Naive thymus-derived CD4-positive, alpha-beta T cell (primary cell): ENCODE data around the gene CNTN4. TPM values are rescaled to one million over a fixed set of nuclear protein-coding genes. Genes with fewer than 3 reads are reported as not detected.

ENCODE experiments used
- ATAC-seq: fragments of 150-1000 bp; cut with Tn5 transposase; 2 replicates; pipeline ENCODE4 v1.10.0; 2021; ENCODE audit warnings: mild to moderate bottlenecking, moderate library complexity
- CTCF ChIA-PET: fragments of 350-600 bp; sonication (Branson Sonifier 250); formaldehyde crosslinking; loops from one replicate; lab custom pipeline; 2021; ENCODE audit warnings: antibody characterized with exemption; lab: Charles Lee
- POLR2A ChIA-PET: fragments of 350-600 bp; sonication (Branson Sonifier 250); formaldehyde crosslinking; loops from one replicate; lab custom pipeline; 2021; ENCODE audit warnings: antibody characterized with exemption, inconsistent platforms; lab: Charles Lee
- DNase-seq, 9 donors: peaks; one replicate each; pipeline versions ENCODE4 v3.0.0 to v3.0.0-alpha.2; 2020 to 2022; ENCODE audit warnings: mixed read lengths in 1 of 9
- H3K27ac ChIP-seq: one replicate; pipeline ENCODE4 v1.7.0; 2013; ENCODE audit warnings: mild to moderate bottlenecking, low read depth, low read length, moderate library complexity
- H3K27me3 ChIP-seq, 2 donors: one replicate each; pipeline ENCODE4 v1.7.0; 2013; ENCODE audit warnings: low read length in 2 of 2, mild to moderate bottlenecking in 2 of 2, moderate library complexity in 2 of 2; ENCODE audit not compliant: control insufficient read depth in 2 of 2, insufficient read depth in 2 of 2
- H3K36me3 ChIP-seq, 3 experiments: 1 replicate in 2 of 3; 2 replicates in 1 of 3; pipeline ENCODE4 v1.7.0; 2013; ENCODE audit warnings: low read length in 3 of 3, mild to moderate bottlenecking in 3 of 3, moderate library complexity in 1 of 3; ENCODE audit not compliant: insufficient read depth in 3 of 3, control insufficient read depth in 2 of 3
- H3K4me1 ChIP-seq, 2 donors: one replicate each; pipeline ENCODE4 v1.7.0; 2013; ENCODE audit warnings: low read length in 2 of 2, mild to moderate bottlenecking in 2 of 2, moderate library complexity in 1 of 2; ENCODE audit not compliant: control insufficient read depth in 2 of 2, insufficient read depth in 2 of 2
- H3K4me3 ChIP-seq: 2 replicates; pipeline ENCODE4 v1.7.0; 2013; ENCODE audit warnings: mild to moderate bottlenecking, low read length
- H3K9me3 ChIP-seq, 3 experiments: 1 replicate in 2 of 3; 2 replicates in 1 of 3; pipeline ENCODE4 v1.7.0; 2013; ENCODE audit warnings: low read length in 3 of 3; ENCODE audit not compliant: control insufficient read depth in 2 of 3
- H3K27ac Mint-ChIP-seq, 9 donors: one replicate each; pipeline ENCODE4 v1.8.0; 2020 to 2022; ENCODE audit warnings: mixed read lengths in 9 of 9, mild to moderate bottlenecking in 8 of 9, moderate library complexity in 5 of 9, inconsistent platforms in 2 of 9
- H3K27me3 Mint-ChIP-seq, 5 donors: one replicate each; pipeline ENCODE4 v1.8.0; 2021 to 2022; ENCODE audit warnings: mixed read lengths in 5 of 5, mild to moderate bottlenecking in 1 of 5
- H3K36me3 Mint-ChIP-seq, 5 donors: one replicate each; pipeline ENCODE4 v1.8.0; 2020 to 2022; ENCODE audit warnings: mixed read lengths in 5 of 5, mild to moderate bottlenecking in 3 of 5, inconsistent platforms in 1 of 5
- H3K4me1 Mint-ChIP-seq, 7 donors: one replicate each; pipeline ENCODE4 v1.8.0; 2020 to 2022; ENCODE audit warnings: mixed read lengths in 7 of 7, mild to moderate bottlenecking in 3 of 7, inconsistent platforms in 1 of 7
- H3K4me3 Mint-ChIP-seq, 10 donors: one replicate each; pipeline ENCODE4 v1.8.0; 2020 to 2022; ENCODE audit warnings: mild to moderate bottlenecking in 10 of 10, mixed read lengths in 10 of 10, moderate library complexity in 6 of 10, inconsistent platforms in 2 of 10
- H3K9me3 Mint-ChIP-seq, 11 donors: one replicate each; pipeline ENCODE4 v1.8.0; 2020 to 2022; ENCODE audit warnings: mixed read lengths in 11 of 11, mild to moderate bottlenecking in 4 of 11, inconsistent platforms in 1 of 11, moderate library complexity in 1 of 11
- intact Hi-C, 2 donors: fragments of 100-400 bp; cut with micrococcal nuclease; formaldehyde crosslinking; loops; one replicate each; pipeline ENCODE4 v1.15.1; 2023
- polyA plus RNA-seq, 2 donors: library from polyadenylated mRNA; unstranded; fragments of 300-500 nt; fragmentation: Illumina TruSeq; gene quantifications; one replicate each; pipeline ENCODE4 v1.2.3, GENCODE V29; 2021
- total RNA-seq, 6 experiments: library from RNA in 5 of 6; stranded (reverse) in 5 of 6; gene quantifications; 1 replicate in 5 of 6; 2 replicates in 1 of 6; pipeline ENCODE4 v1.2.3 and lab custom pipeline; 2021 to 2026

Gene CNTN4
- total and polyA plus RNA-seq, 7 experiments from 2014 or later, result not detected

GRCh38 chr3:2477620-2478019, 379.0 kb downstream of the CNTN4 start:
- POLR2A ChIA-PET, result interaction anchor here (0.6 kb wide), 1 partner anchor 71 kb away, joined by 3 read pairs; no protein-coding TSS in a partner anchor

GRCh38 chr3:2484162-2485026, 385.7 kb downstream of the CNTN4 start:
- ATAC-seq, result no peak
- Mint-ChIP-seq H3K27ac (no peak overlapping the region), H3K9me3 (peaks cover 0 to 9% (median 0%) of the 10 kb centered on the region in 11 donors), H3K36me3 (no peaks in the 10 kb centered on the region), H3K4me1 (no peaks in the 10 kb centered on the region), H3K4me3 (no peak overlapping the region), H3K27me3 (peaks cover 0 to 12% (median 0%) of the 10 kb centered on the region in 5 donors)
- H3K4me1 ChIP-seq, result no peaks in the 10 kb centered on the region
- no peaks in the 10 kb centered on the region for H3K27me3 ChIP-seq
- intact Hi-C loops, result no loop called here
- ChIA-PET POLR2A (no interaction called here), CTCF (no interaction called here)
- H3K9me3 ChIP-seq, result no peaks in the 10 kb centered on the region
- no peaks in the 10 kb centered on the region for H3K36me3 ChIP-seq
- DNase-seq, result no peak
- H3K4me3 ChIP-seq, result no peak overlapping the region
- no peak overlapping the region for H3K27ac ChIP-seq

More at GRCh38 chr3:2477620-2478019, 379.0 kb downstream of the CNTN4 start:
- Histone ChIP-seq H3K36me3 (no peaks in the 10 kb centered on the region), H3K4me1 (no peaks in the 10 kb centered on the region), H3K27ac (no peak overlapping the region), H3K27me3 (no peaks in the 10 kb centered on the region), H3K9me3 (no peaks in the 10 kb centered on the region), H3K4me3 (no peak overlapping the region)
- ATAC-seq (no peak), DNase-seq (no peak)
- H3K27me3 Mint-ChIP-seq, result peaks cover 0 to 12% (median 0%) of the 10 kb centered on the region in 5 donors
- no peaks in the 10 kb centered on the region for H3K4me1 Mint-ChIP-seq
- no peak overlapping the region for H3K4me3 Mint-ChIP-seq
- no peak overlapping the region for H3K27ac Mint-ChIP-seq
- intact Hi-C loops, result no loop called here
- peaks cover 0 to 10% (median 0%) of the 10 kb centered on the region in 11 donors for H3K9me3 Mint-ChIP-seq
- H3K36me3 Mint-ChIP-seq, result no peaks in the 10 kb centered on the region
- CTCF ChIA-PET, result no interaction called here

- ChIA-PET POLR2A (no interaction called here), CTCF (no interaction called here)
- Mint-ChIP-seq H3K36me3 (no peaks in the 10 kb centered on the region), H3K9me3 (peaks cover 0 to 9% (median 0%) of the 10 kb centered on the region in 11 donors), H3K27ac (no peak overlapping the region), H3K27me3 (peaks cover 0 to 12% (median 0%) of the 10 kb centered on the region in 5 donors), H3K4me1 (no peaks in the 10 kb centered on the region), H3K4me3 (no peak overlapping the region)
- no peak for ATAC-seq
- DNase-seq, result no peak
- H3K9me3 ChIP-seq, result no peaks in the 10 kb centered on the region
- intact Hi-C loops, result no loop called here
- no peaks in the 10 kb centered on the region for H3K27me3 ChIP-seq
- no peak overlapping the region for H3K4me3 ChIP-seq
- no peak overlapping the region for H3K27ac ChIP-seq
- no peaks in the 10 kb centered on the region for H3K36me3 ChIP-seq
- H3K4me1 ChIP-seq, result no peaks in the 10 kb centered on the region
Measured at GRCh38 chr3:2485027-2485375, 386.3 kb downstream of the CNTN4 start.

- Mint-ChIP-seq H3K9me3 (no peaks in the 10 kb centered on the region), H3K27me3 (peaks cover 0 to 13% (median 0%) of the 10 kb centered on the region in 5 donors), H3K27ac (no peak overlapping the region), H3K4me3 (no peak overlapping the region), H3K36me3 (no peaks in the 10 kb centered on the region), H3K4me1 (no peaks in the 10 kb centered on the region)
- Histone ChIP-seq H3K4me1 (no peaks in the 10 kb centered on the region), H3K36me3 (no peaks in the 10 kb centered on the region), H3K27me3 (no peaks in the 10 kb centered on the region), H3K27ac (no peak overlapping the region), H3K9me3 (no peaks in the 10 kb centered on the region), H3K4me3 (no peak overlapping the region)
- no peak for DNase-seq
- ChIA-PET CTCF (no interaction called here), POLR2A (no interaction called here)
- ATAC-seq, result no peak
- intact Hi-C loops, result no loop called here
Measured at GRCh38 chr3:2495746-2496145, 397.1 kb downstream of the CNTN4 start.

GRCh38 chr3:2504912-2505311, 406.2 kb downstream of the CNTN4 start:
- ChIA-PET CTCF (no interaction called here), POLR2A (no interaction called here)
- ATAC-seq (no peak), DNase-seq (no peak)
- no peak overlapping the region for H3K4me3 Mint-ChIP-seq
- no peak overlapping the region for H3K27ac ChIP-seq
- H3K4me3 ChIP-seq, result no peak overlapping the region
- intact Hi-C loops, result no loop called here
- peaks cover 0 to 4% (median 0%) of the 10 kb centered on the region in 7 donors for H3K4me1 Mint-ChIP-seq
- peaks cover 0 to 37% (median 0%) of the 10 kb centered on the region in 5 donors for H3K27me3 Mint-ChIP-seq
- no peaks in the 10 kb centered on the region for H3K27me3 ChIP-seq
- H3K36me3 ChIP-seq, result no peaks in the 10 kb centered on the region
- no peaks in the 10 kb centered on the region for H3K9me3 ChIP-seq
- H3K27ac Mint-ChIP-seq, result no peak overlapping the region
- H3K36me3 Mint-ChIP-seq, result no peaks in the 10 kb centered on the region
- H3K4me1 ChIP-seq, result no peaks in the 10 kb centered on the region
- peaks cover 0 to 2% (median 0%) of the 10 kb centered on the region in 11 donors for H3K9me3 Mint-ChIP-seq

GRCh38 chr3:2506776-2507175, 408.1 kb downstream of the CNTN4 start:
- Mint-ChIP-seq H3K9me3 (peaks cover 0 to 2% (median 0%) of the 10 kb centered on the region in 11 donors), H3K4me1 (peaks cover 0 to 4% (median 0%) of the 10 kb centered on the region in 7 donors)

More at GRCh38 chr3:2506776-2507175, 408.1 kb downstream of the CNTN4 start:
- peaks cover 0 to 39% (median 9%) of the 10 kb centered on the region in 5 donors for H3K27me3 Mint-ChIP-seq
- intact Hi-C loops, result no loop called here
- Histone ChIP-seq H3K27me3 (no peaks in the 10 kb centered on the region), H3K36me3 (no peaks in the 10 kb centered on the region), H3K9me3 (no peaks in the 10 kb centered on the region), H3K4me3 (no peak overlapping the region), H3K27ac (no peak overlapping the region), H3K4me1 (no peaks in the 10 kb centered on the region)
- ChIA-PET CTCF (no interaction called here), POLR2A (no interaction called here)
- ATAC-seq (no peak), DNase-seq (no peak)
- no peaks in the 10 kb centered on the region for H3K36me3 Mint-ChIP-seq
- no peak overlapping the region for H3K27ac Mint-ChIP-seq
- H3K4me3 Mint-ChIP-seq, result no peak overlapping the region
